Panc1 (cell line): ENCODE data around the gene ADGRB3. TPM values are rescaled to one million over a fixed set of nuclear protein-coding genes. Genes with fewer than 3 reads are reported as not detected.

ENCODE experiments used
- ATAC-seq: fragments of 200-7000 bp; cut with Tn5 transposase; 2 replicates; pipeline ENCODE4 v1.9.1; 2020; ENCODE audit warnings: mild to moderate bottlenecking, moderate library complexity
- BruUV-seq: library from RNA; stranded (reverse); fragments of 400-500 nt; replicated peaks from 2 replicates; lab custom pipeline; 2021; lab: Mats Ljungman, UMichigan
- CTCF ChIA-PET: fragments of 300-600 bp; sonication (Branson Sonifier 250); formaldehyde crosslinking; loops from one replicate; lab custom pipeline; 2022; ENCODE audit warnings: antibody characterized with exemption; lab: Charles Lee
- POLR2A ChIA-PET: fragments of 300-600 bp; sonication (Branson Sonifier 250); formaldehyde crosslinking; loops from one replicate; lab custom pipeline; 2022; ENCODE audit warnings: antibody characterized with exemption; lab: Charles Lee
- DNase-seq: peaks from one replicate; pipeline ENCODE4 v3.0.0-alpha.2; 2010; ENCODE audit warnings: low read depth, low spot score
- H3K27ac ChIP-seq: 2 replicates; pipeline ENCODE4 v1.5.1; 2011; ENCODE audit warnings: mild to moderate bottlenecking, low read length, inconsistent platforms
- H3K27me3 ChIP-seq: fragments of 200-500 bp; sonication (Bioruptor generic); 2 replicates; pipeline ENCODE4 v1.6.0; 2014; ENCODE audit warnings: low read length, inconsistent platforms; ENCODE audit not compliant: control insufficient read depth, insufficient read depth
- H3K36me3 ChIP-seq: fragments of 200-500 bp; sonication (Bioruptor generic); 2 replicates; pipeline ENCODE4 v1.5.1; 2014; ENCODE audit warnings: inconsistent platforms, mild to moderate bottlenecking, low read length, moderate library complexity; ENCODE audit not compliant: control insufficient read depth, insufficient read depth
- H3K4me1 ChIP-seq: 2 replicates; pipeline ENCODE4 v1.5.1; 2011; ENCODE audit warnings: inconsistent platforms, mild to moderate bottlenecking, low read length, moderate library complexity; ENCODE audit not compliant: control insufficient read depth, insufficient read depth
- H3K4me3 ChIP-seq, 2 experiments: 2 replicates each; pipeline ENCODE4 v1.5.1; 2011 to 2012; ENCODE audit warnings: low read depth in 2 of 2, low read length in 2 of 2, mild to moderate bottlenecking in 2 of 2, inconsistent platforms in 1 of 2, moderate library complexity in 1 of 2
- H3K9me3 ChIP-seq: fragments of 200-500 bp; sonication (Bioruptor generic); 2 replicates; pipeline ENCODE4 v1.5.1; 2014; ENCODE audit warnings: low read depth, mild to moderate bottlenecking, inconsistent platforms, low read length, moderate library complexity; ENCODE audit not compliant: control insufficient read depth, insufficient read depth
- CTCF ChIP-seq: fragments of 450-650 bp; IDR thresholded peaks from 2 replicates; pipeline ENCODE4 v1.5.1; 2017; ENCODE audit warnings: mild to moderate bottlenecking
- POLR2AphosphoS5 ChIP-seq: IDR thresholded peaks from 2 replicates; pipeline ENCODE4 v1.6.1; 2012; ENCODE audit warnings: mild to moderate bottlenecking, low read depth, low read length, moderate library complexity
- REST ChIP-seq, 2 experiments: IDR thresholded peaks; 2 replicates each; pipeline ENCODE4 v1.6.1; 2011 to 2012; ENCODE audit warnings: low read depth in 2 of 2, control low read depth in 1 of 2, low read length in 1 of 2, mild to moderate bottlenecking in 1 of 2, moderate library complexity in 1 of 2; ENCODE audit not compliant: insufficient read depth in 1 of 2
- SIN3A ChIP-seq: IDR thresholded peaks from 2 replicates; pipeline ENCODE4 v1.6.1; 2012; ENCODE audit warnings: low read depth, mild to moderate bottlenecking, low read length, moderate library complexity, borderline replicate concordance; ENCODE audit not compliant: insufficient read depth
- TCF7L2 ChIP-seq: IDR thresholded peaks from 2 replicates; pipeline ENCODE4 v1.6.1; 2011; ENCODE audit warnings: mild to moderate bottlenecking, low read depth, low read length, inconsistent platforms
- in situ Hi-C: cut with HindIII; loops from 2 replicates; pipeline ENCODE4 v1.10.0; 2016; ENCODE audit warnings: low sequenced_read_pairs, low pct_unique_long_range_greater_than_20kb
- intact Hi-C: fragments of 100-400 bp; cut with micrococcal nuclease; formaldehyde crosslinking; loops from one replicate; pipeline ENCODE4 v1.10.0; 2022; ENCODE audit not compliant: unreplicated experiment
- total RNA-seq: library from RNA; stranded (reverse); gene quantifications from one replicate; pipeline ENCODE4 v1.2.1, GENCODE V29; 2021; ENCODE audit not compliant: unreplicated experiment

ADGRB3 gene
- total RNA-seq, 1 experiment from 2014 or later: 0.10 TPM

- Histone ChIP-seq H3K27ac (no peak overlapping the region), H3K4me3 (no peak overlapping the region), H3K4me1 (no peaks in the 10 kb centered on the region), H3K9me3 (no peaks in the 10 kb centered on the region), H3K36me3 (no peaks in the 10 kb centered on the region), H3K27me3 (no peaks in the 10 kb centered on the region)
- ChIA-PET CTCF (no interaction called here), POLR2A (no interaction called here)
- DNase-seq (no peak), ATAC-seq (no peak)
- BruUV-seq: no TSS peak
- intact Hi-C loops: no loop called here
- TF ChIP-seq REST (IDR thresholded peaks at IDR 0.05; ENCODE audit: insufficient read depth in 1 of 2, low read depth in 2 of 2, low read length in 1 of 2): no peak
- TF ChIP-seq TCF7L2: no peak
- no peak for TF ChIP-seq SIN3A
- no peak for TF ChIP-seq POLR2AphosphoS5
- TF ChIP-seq CTCF: no peak
- in situ Hi-C loops: no loop called here
Observed at GRCh38 chr6:69089539-69089938, 454.5 kb downstream of the ADGRB3 start.

DNA sequence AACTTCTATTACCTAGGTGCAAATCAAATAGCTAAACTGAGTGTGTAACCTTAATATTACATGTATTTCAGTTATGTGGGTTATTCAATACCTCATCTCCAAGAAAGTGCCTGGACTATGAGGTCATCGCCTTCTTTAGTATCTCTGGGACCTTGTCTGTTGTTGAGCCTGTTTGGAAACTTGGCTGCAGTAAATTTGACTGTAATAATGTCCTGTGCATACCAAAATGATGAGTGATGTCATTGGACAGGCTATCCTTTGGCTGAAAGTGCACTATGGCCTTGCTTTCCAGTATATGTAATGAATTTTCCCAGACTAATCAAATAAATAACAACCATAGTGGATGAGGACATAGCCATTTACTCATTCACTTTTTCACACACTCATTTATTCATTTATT is 455.1 kb downstream of the ADGRB3 start:
- Histone ChIP-seq H3K27me3 (no peaks in the 10 kb centered on the region), H3K36me3 (no peaks in the 10 kb centered on the region), H3K4me3 (no peak overlapping the region), H3K27ac (no peak overlapping the region), H3K9me3 (no peaks in the 10 kb centered on the region), H3K4me1 (no peaks in the 10 kb centered on the region)
- intact Hi-C loops: no loop called here
- in situ Hi-C loops: no loop called here
- ChIA-PET POLR2A (no interaction called here), CTCF (no interaction called here)
- no TSS peak for BruUV-seq
- TF ChIP-seq TCF7L2 (no peak), REST (IDR thresholded peaks at IDR 0.05; ENCODE audit: insufficient read depth in 1 of 2, low read depth in 2 of 2, low read length in 1 of 2) (no peak)
- DNase-seq: no peak
- no peak for ATAC-seq
